ENCODE data around the gene HK3. TPM values are rescaled to one million over a fixed set of nuclear protein-coding genes. Genes with fewer than 3 reads are reported as not detected.

HK3 gene
- polyA plus RNA-seq, 2 of the 4 experiments (the other 2 are of a cell fraction), result 0.04 to 0.12 TPM

- WGBS (ENCODE audit: missing lambda C conversion rate), result 79% methylated on average over 1 of the region's 1 CpG
- Histone ChIP-seq H3K9me3 (no peaks in the 10 kb centered on the region), H3K4me1 (peaks cover 38% of the 10 kb centered on the region), H3K27ac (no peak overlapping the region), H3K4me3 (no peak overlapping the region), H3K4me2 (no peak overlapping the region)
- ChIA-PET POLR2A (no interaction called here), CTCF (interaction anchor here (2.5 kb wide), 1 partner anchor 245 kb away, joined by 5 read pairs; no protein-coding TSS in a partner anchor)
- DNase-seq (ENCODE audit: low read depth in 1 of 2, low spot score in 1 of 2) (no peak), ATAC-seq (no peak), FAIRE-seq (no peak)
- TF ChIP-seq ZNF302 (CRISPR knock-in tag; IDR thresholded peaks at IDR 0.05) (no peak), HOXB5 (CRISPR knock-in tag; IDR thresholded peaks at IDR 0.05) (no peak), ESRRA (IDR thresholded peaks at IDR 0.05; ENCODE audit: borderline replicate concordance, low read length) (no peak), SREBF2 (IDR thresholded peaks at IDR 0.05) (no peak), CHD2 (IDR thresholded peaks at IDR 0.05; ENCODE audit: low read length, partially characterized antibody) (no peak), RARB (CRISPR knock-in tag; IDR thresholded peaks at IDR 0.05) (no peak), CBX8 (IDR thresholded peaks at IDR 0.05) (no peak), NFE2L2 (conservative IDR thresholded peaks at IDR 0.05; ENCODE audit: low read length) (no peak), MAFK (IDR thresholded peaks at IDR 0.05; ENCODE audit: partially characterized antibody) (no peak), FOSB (CRISPR knock-in tag; IDR thresholded peaks at IDR 0.05) (no peak), POLR2AphosphoS2 (conservative IDR thresholded peaks at IDR 0.05; ENCODE audit: low read length) (no peak), MAZ (IDR thresholded peaks at IDR 0.05; ENCODE audit: borderline replicate concordance, low read depth, low read length) (no peak)
Measured at GRCh38 chr5:176906126-176906525, 7.0 kb upstream of the HK3 start.

- WGBS (ENCODE audit: missing lambda C conversion rate), result 94% methylated on average over 3 of the region's 3 CpGs
- no peak for FAIRE-seq
- Histone ChIP-seq H3K4me2 (0 out of 3 replicates have a peak overlapping the region, but pooled peaks have one; percentile 59), H3K27ac (peak overlapping the region; percentile 62 to 76; a peak in 2 of 6 replicates), H3K4me3 (no peak overlapping the region), H3K9me3 (no peaks in the 10 kb centered on the region), H3K4me1 (peaks cover 38% of the 10 kb centered on the region)
- ATAC-seq, result no peak
- DNase-seq (ENCODE audit: low read depth in 1 of 2, low spot score in 1 of 2), result no peak
- ChIA-PET CTCF (interaction anchor here (1.0 to 1.3 kb wide), 3 partner anchors 19 to 118 kb away, joined by 3 read pairs; partner anchors contain the start of gene ZNF346), POLR2A (no interaction called here)
- TF ChIP-seq RARB (CRISPR knock-in tag; IDR thresholded peaks at IDR 0.05) (no peak), ZFP36 (IDR thresholded peaks at IDR 0.05; ENCODE audit: borderline replicate concordance, partially characterized antibody) (no peak), EP300 (IDR thresholded peaks at IDR 0.05) (no peak), E2F6 (IDR thresholded peaks at IDR 0.05; ENCODE audit: borderline replicate concordance, low read depth) (no peak), MAFK (IDR thresholded peaks at IDR 0.05; ENCODE audit: partially characterized antibody) (no peak), HEYL (CRISPR knock-in tag; IDR thresholded peaks at IDR 0.05) (no peak), HDAC2 (IDR thresholded peaks at IDR 0.05) (no peak), JUN (IDR thresholded peaks at IDR 0.05) (no peak), KDM1A (IDR thresholded peaks at IDR 0.05; ENCODE audit: low read depth) (no peak), JUNB (IDR thresholded peaks at IDR 0.05) (no peak), HOXB13 (CRISPR knock-in tag; IDR thresholded peaks at IDR 0.05; ENCODE audit: low read depth) (no peak), FOSL2 (IDR thresholded peaks at IDR 0.05) (no peak), FOSL2 (CRISPR knock-in tag; IDR thresholded peaks at IDR 0.05) (no peak)
Measured at GRCh38 chr5:176904276-176904675, 5.1 kb upstream of the HK3 start.

- Histone ChIP-seq H3K4me3 (no peak overlapping the region), H3K27ac (peak overlapping the region; percentile 62 to 76), H3K4me1 (peaks cover 38% of the 10 kb centered on the region), H3K9me3 (no peaks in the 10 kb centered on the region), H3K4me2 (peak overlapping the region; percentile 59)
- 67% methylated on average over 5 of the region's 5 CpGs for WGBS (ENCODE audit: missing lambda C conversion rate)
- peak; percentile 19 for TF ChIP-seq MAFK (IDR thresholded peaks at IDR 0.05; ENCODE audit: partially characterized antibody)
- TF ChIP-seq RFX5 (IDR thresholded peaks at IDR 0.05), result no peak
- no peak for FAIRE-seq
- DNase-seq (ENCODE audit: low read depth in 1 of 2, low spot score in 1 of 2), result peak; percentile 33 to 43
- ChIA-PET CTCF (interaction anchor here (0.6 to 2.1 kb wide), 8 partner anchors 16 to 245 kb away, joined by 3 to 9 read pairs (median 4); partner anchors contain the start of gene ZNF346), POLR2A (interaction anchor here (0.6 kb wide), 1 partner anchor 533 kb away, joined by 3 read pairs; no protein-coding TSS in a partner anchor)
- ATAC-seq, result peak; percentile 31 to 63; a peak in 4 of 6 replicates
Measured at GRCh38 chr5:176902911-176903664, 3.9 kb upstream of the HK3 start.
